ENCODE measurements around the gene RYR3.
"Not testable (repeated sequence)": the region's sequence is repeated elsewhere in the genome, so short reads cannot be mapped to it uniquely, and the experiment has no call there.

Gene RYR3

GRCh38 chr15:33598382-33598781, 287.6 kb downstream of the RYR3 start:
- DNase-seq, result not testable (repeated sequence)

GRCh38 chr15:33600212-33600611, 289.4 kb downstream of the RYR3 start:
- no peak for DNase-seq

GRCh38 chr15:33601461-33601860, 290.7 kb downstream of the RYR3 start:
- no peak for DNase-seq

- no peak for DNase-seq
Observed at GRCh38 chr15:33608714-33609113, 297.9 kb downstream of the RYR3 start.

- DNase-seq, result no peak
Observed at GRCh38 chr15:33612721-33613304, 302.0 kb downstream of the RYR3 start.

GRCh38 chr15:33616475-33616874, 305.7 kb downstream of the RYR3 start:
- no peak for DNase-seq

GRCh38 chr15:33618350-33618749, 307.6 kb downstream of the RYR3 start:
- no peak for DNase-seq

- DNase-seq, result no peak
Observed at GRCh38 chr15:33621141-33621540, 310.4 kb downstream of the RYR3 start.

GRCh38 chr15:33623010-33623409, 312.2 kb downstream of the RYR3 start:
- DNase-seq, result no peak

- no peak for DNase-seq
Observed at GRCh38 chr15:33624439-33624838, 313.7 kb downstream of the RYR3 start.

- no peak for DNase-seq
Observed at GRCh38 chr15:33629647-33630046, 318.9 kb downstream of the RYR3 start.

- no peak for DNase-seq
Observed at GRCh38 chr15:33636234-33636633, 325.5 kb downstream of the RYR3 start.

GRCh38 chr15:33636958-33637357, 326.2 kb downstream of the RYR3 start:
- no peak for DNase-seq

GRCh38 chr15:33638453-33638852, 327.7 kb downstream of the RYR3 start:
- no peak for DNase-seq

- DNase-seq, result no peak
Observed at GRCh38 chr15:33639051-33639450, 328.3 kb downstream of the RYR3 start.

GRCh38 chr15:33639456-33639855, 328.7 kb downstream of the RYR3 start:
- DNase-seq, result no peak

GRCh38 chr15:33639978-33640377, 329.2 kb downstream of the RYR3 start:
- DNase-seq, result peak; percentile 88

- DNase-seq, result no peak
Observed at GRCh38 chr15:33641069-33641468, 330.3 kb downstream of the RYR3 start.

GRCh38 chr15:33644304-33644703, 333.5 kb downstream of the RYR3 start:
- no peak for DNase-seq

GRCh38 chr15:33646744-33647143, 336.0 kb downstream of the RYR3 start:
- DNase-seq, result no peak

GRCh38 chr15:33649217-33649933, 338.6 kb downstream of the RYR3 start:
- DNase-seq, result no peak

GRCh38 chr15:33654860-33655259, 344.1 kb downstream of the RYR3 start:
- DNase-seq, result peak; percentile 20

- DNase-seq, result no peak
Observed at GRCh38 chr15:33655488-33655887, 344.7 kb downstream of the RYR3 start.

- DNase-seq, result no peak
Observed at GRCh38 chr15:33656168-33656567, 345.4 kb downstream of the RYR3 start.

- no peak for DNase-seq
Observed at GRCh38 chr15:33660151-33660550, 349.4 kb downstream of the RYR3 start.
